H1 (cell line): ENCODE results near the gene SGK1. TPM values are rescaled to one million over a fixed set of nuclear protein-coding genes. Genes with fewer than 3 reads are reported as not detected.

Source experiments
- ATF2 ChIP-seq: IDR thresholded peaks from 2 replicates; pipeline ENCODE4 v1.6.1; 2012; ENCODE audit warnings: low read length, inconsistent platforms
- CHD7 ChIP-seq: fragments of 300-600 bp; sonication (generic); IDR thresholded peaks from 2 replicates; pipeline ENCODE4 v1.7.1; 2012; ENCODE audit warnings: low read length, moderate library complexity, mild to moderate bottlenecking, inconsistent platforms; ENCODE audit not compliant: insufficient replicate concordance
- EGR1 ChIP-seq: IDR thresholded peaks from 2 replicates; pipeline ENCODE4 v1.6.1; 2011; ENCODE audit warnings: low read depth, low read length, borderline replicate concordance
- EZH2 ChIP-seq: fragments of 200-600 bp; sonication (generic); IDR thresholded peaks from 2 replicates; pipeline ENCODE4 v1.7.1; 2012; ENCODE audit warnings: low read depth, mild to moderate bottlenecking, moderate library complexity, low read length, inconsistent platforms; ENCODE audit not compliant: severe bottlenecking
- FOSL1 ChIP-seq: IDR thresholded peaks from 2 replicates; pipeline ENCODE4 v1.6.1; 2011; ENCODE audit warnings: mild to moderate bottlenecking, low read depth, low read length, moderate library complexity; ENCODE audit not compliant: insufficient read depth
- NANOG ChIP-seq: IDR thresholded peaks from 2 replicates; pipeline ENCODE4 v1.6.1; 2011; ENCODE audit warnings: low read length, low read depth, mild to moderate bottlenecking, inconsistent platforms; ENCODE audit not compliant: insufficient read depth, poor library complexity, severe bottlenecking
- NRF1 ChIP-seq: IDR thresholded peaks from 2 replicates; pipeline ENCODE4 v1.6.1; 2011; ENCODE audit warnings: mild to moderate bottlenecking, low read depth, low read length, improper control_type of control experiment
- polyA plus RNA-seq, 7 experiments: library from polyadenylated mRNA; depleted of rRNA in 3 of 7; stranded (reverse) in 5 of 7; unstranded in 2 of 7; fragments of >200 nt in 5 of 7; fragments of 200-250 nt in 2 of 7; gene quantifications; 1 replicate in 5 of 7; 2 replicates in 1 of 7; 4 replicates in 1 of 7; pipeline versions ENCODE4 v1.2.1 to v1.2.3, GENCODE V29; 2011 to 2013; ENCODE audit warnings: missing spikeins in 2 of 7, mixed read lengths in 2 of 7
- total RNA-seq: library from RNA; stranded (reverse); fragmentation: NEBNext Ultra II Directional; extraction: Animal tissue kit (Norgen Biotek cat#: 25700); gene quantifications from 2 replicates; pipeline ENCODE4 v1.2.1, GENCODE V29; 2021

Gene SGK1
- total and polyA plus RNA-seq, 2 of the 8 experiments (the other 6 are each of a cell fraction or from before 2014, with no cell fraction given): 14.5 to 18.4 TPM

- TF ChIP-seq CHD7 (no peak), ATF2 (no peak), FOSL1 (no peak), NRF1 (no peak), NANOG (no peak), EGR1 (no peak), EZH2 (no peak)
Measured at GRCh38 chr6:134266776-134267175, 51.1 kb downstream of the SGK1 start (continued).
